Ishikawa (cell line): Measurements from ENCODE around the gene NAV3.

Experiments used
- CEBPB ChIP-seq: IDR thresholded peaks from 2 replicates; pipeline ENCODE4 v1.6.1; 2012
- EP300 ChIP-seq: IDR thresholded peaks from 2 replicates; pipeline ENCODE4 v1.6.1; 2012; ENCODE audit warnings: borderline replicate concordance
- TAF1 ChIP-seq: IDR thresholded peaks from 2 replicates; pipeline ENCODE4 v1.6.1; 2012; ENCODE audit warnings: low read depth, mild to moderate bottlenecking
- ZBTB7A ChIP-seq: IDR thresholded peaks from 2 replicates; pipeline ENCODE4 v1.6.1; 2012; ENCODE audit warnings: low read depth

GRCh38 chr12:78090266-78090665 lies 259.6 kb downstream of the NAV3 start:
- TF ChIP-seq EP300 (no peak), ZBTB7A (no peak), TAF1 (no peak), CEBPB (no peak)
